Measurements from ENCODE around the gene IL1B. TPM values are rescaled to one million over a fixed set of nuclear protein-coding genes. Genes with fewer than 3 reads are reported as not detected.
"Not testable (repeated sequence)": the region's sequence is repeated elsewhere in the genome, so short reads cannot be mapped to it uniquely, and the experiment has no call there.

Gene IL1B
- total RNA-seq, 2 experiments from 2014 or later = 3.8 to 5.6 TPM

GRCh38 chr2:112834396-112835037 lies 2.1 kb downstream of the IL1B start:
- intact Hi-C loops (cut with DNase I, micrococcal nuclease) = no loop called here

DNA sequence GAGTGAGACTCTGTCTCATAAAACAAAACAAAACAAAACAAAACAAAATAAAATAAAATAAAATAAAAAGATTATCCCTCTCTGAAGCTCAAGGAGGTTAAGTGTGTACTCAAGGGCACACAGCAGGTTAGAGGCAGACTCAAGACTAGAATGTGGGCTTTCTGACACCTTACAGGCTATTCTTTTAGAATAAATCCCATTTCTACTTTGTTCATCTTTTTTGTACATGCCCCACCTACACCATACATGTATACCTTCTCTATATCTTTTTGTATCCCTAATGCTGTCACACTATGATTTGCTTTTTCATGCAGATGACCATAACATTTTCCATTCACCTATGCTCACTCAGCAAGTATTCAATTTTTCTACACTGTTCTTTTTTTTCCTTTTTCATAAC lies 2.6 kb downstream of the IL1B start:
- Mint-ChIP-seq H3K4me1 (ENCODE audit: low read depth) (no peaks in the 10 kb centered on the region), H3K4me3 (no peak overlapping the region), H3K9me3 (no peaks in the 10 kb centered on the region), H3K27me3 (peaks cover 3% of the 10 kb centered on the region), H3K27ac (no peak overlapping the region), H3K36me3 (ENCODE audit: low read depth) (no peaks in the 10 kb centered on the region)
- Histone ChIP-seq H3K9me3 (ENCODE audit: control insufficient read depth in 1 of 2, insufficient read depth in 1 of 2, low read length in 2 of 2) (no peaks in the 10 kb centered on the region), H3K36me3 (ENCODE audit: insufficient read depth, low read length) (no peaks in the 10 kb centered on the region), H3K27ac (ENCODE audit: low read depth in 1 of 2, low read length in 2 of 2) (no peak overlapping the region), H3K4me3 (ENCODE audit: low read length) (no peak overlapping the region), H3K27me3 (ENCODE audit: control insufficient read depth in 1 of 2, insufficient read depth in 2 of 2, low read length in 2 of 2) (no peaks in the 10 kb centered on the region), H3K4me1 (ENCODE audit: insufficient read depth, low read length) (peaks cover 3% of the 10 kb centered on the region)
- DNase-seq (no peak), ATAC-seq (ENCODE audit: poor library complexity) (no peak)
- TF ChIP-seq, protein P1, sequence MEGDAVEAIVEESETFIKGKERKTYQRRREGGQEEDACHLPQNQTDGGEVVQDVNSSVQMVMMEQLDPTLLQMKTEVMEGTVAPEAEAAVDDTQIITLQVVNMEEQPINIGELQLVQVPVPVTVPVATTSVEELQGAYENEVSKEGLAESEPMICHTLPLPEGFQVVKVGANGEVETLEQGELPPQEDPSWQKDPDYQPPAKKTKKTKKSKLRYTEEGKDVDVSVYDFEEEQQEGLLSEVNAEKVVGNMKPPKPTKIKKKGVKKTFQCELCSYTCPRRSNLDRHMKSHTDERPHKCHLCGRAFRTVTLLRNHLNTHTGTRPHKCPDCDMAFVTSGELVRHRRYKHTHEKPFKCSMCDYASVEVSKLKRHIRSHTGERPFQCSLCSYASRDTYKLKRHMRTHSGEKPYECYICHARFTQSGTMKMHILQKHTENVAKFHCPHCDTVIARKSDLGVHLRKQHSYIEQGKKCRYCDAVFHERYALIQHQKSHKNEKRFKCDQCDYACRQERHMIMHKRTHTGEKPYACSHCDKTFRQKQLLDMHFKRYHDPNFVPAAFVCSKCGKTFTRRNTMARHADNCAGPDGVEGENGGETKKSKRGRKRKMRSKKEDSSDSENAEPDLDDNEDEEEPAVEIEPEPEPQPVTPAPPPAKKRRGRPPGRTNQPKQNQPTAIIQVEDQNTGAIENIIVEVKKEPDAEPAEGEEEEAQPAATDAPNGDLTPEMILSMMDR (IDR thresholded peaks at IDR 0.05) = no peak
- CTCF ChIA-PET = no interaction called here
- intact Hi-C loops (cut with DNase I, micrococcal nuclease) = no loop called here
- POLR2A ChIA-PET = no interaction called here

More at GRCh38 chr2:112834396-112835037, 2.1 kb downstream of the IL1B start:
- no peaks in the 10 kb centered on the region for H3K9me3 Mint-ChIP-seq
- H3K4me1 ChIP-seq (ENCODE audit: insufficient read depth, low read length) = peaks cover 3% of the 10 kb centered on the region
- H3K27me3 Mint-ChIP-seq = peaks cover 8% of the 10 kb centered on the region
- H3K27ac Mint-ChIP-seq = no peak overlapping the region
- H3K4me1 Mint-ChIP-seq (ENCODE audit: low read depth) = no peaks in the 10 kb centered on the region
- no peaks in the 10 kb centered on the region for H3K9me3 ChIP-seq (ENCODE audit: control insufficient read depth in 1 of 2, insufficient read depth in 1 of 2, low read length in 2 of 2)
- POLR2A ChIA-PET = no interaction called here
- TF ChIP-seq, protein P1 (IDR thresholded peaks at IDR 0.05) = no peak
- no peak overlapping the region for H3K27ac ChIP-seq (ENCODE audit: low read depth in 1 of 2, low read length in 2 of 2)
- no peak for DNase-seq
- H3K4me3 ChIP-seq (ENCODE audit: low read length) = no peak overlapping the region
- ATAC-seq (ENCODE audit: poor library complexity) = no peak
- no peaks in the 10 kb centered on the region for H3K36me3 ChIP-seq (ENCODE audit: insufficient read depth, low read length)
- no peak overlapping the region for H3K4me3 Mint-ChIP-seq
- CTCF ChIA-PET = no interaction called here
- H3K27me3 ChIP-seq (ENCODE audit: control insufficient read depth in 1 of 2, insufficient read depth in 2 of 2, low read length in 2 of 2) = no peaks in the 10 kb centered on the region
- H3K36me3 Mint-ChIP-seq (ENCODE audit: low read depth) = no peaks in the 10 kb centered on the region

DNA sequence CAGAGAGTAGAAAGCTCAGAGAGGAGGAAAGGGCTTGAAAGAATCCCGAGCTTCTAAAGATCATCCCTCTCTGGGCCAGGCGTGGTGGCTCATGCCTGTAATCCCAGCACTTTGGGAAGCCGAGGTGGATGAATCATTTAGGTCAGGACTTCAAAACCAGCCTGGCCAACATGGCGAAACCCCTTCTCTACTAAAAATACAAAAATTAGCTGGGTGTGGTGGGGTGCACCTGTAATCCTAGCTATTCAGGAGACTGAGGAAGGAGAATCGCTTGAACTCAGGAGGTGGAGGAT lies 3.0 kb downstream of the IL1B start:
- H3K4me1 Mint-ChIP-seq (ENCODE audit: low read depth); H3K36me3 ChIP-seq (ENCODE audit: insufficient read depth, low read length); H3K27me3 Mint-ChIP-seq; H3K27ac Mint-ChIP-seq; ATAC-seq (ENCODE audit: poor library complexity); H3K36me3 Mint-ChIP-seq (ENCODE audit: low read depth); CTCF ChIA-PET; H3K27me3 ChIP-seq (ENCODE audit: control insufficient read depth in 1 of 2, insufficient read depth in 2 of 2, low read length in 2 of 2); POLR2A ChIA-PET; H3K9me3 ChIP-seq (ENCODE audit: control insufficient read depth in 1 of 2, insufficient read depth in 1 of 2, low read length in 2 of 2); H3K27ac ChIP-seq (ENCODE audit: low read depth in 1 of 2, low read length in 2 of 2); H3K4me3 ChIP-seq (ENCODE audit: low read length); DNase-seq; H3K4me3 Mint-ChIP-seq; intact Hi-C loops (cut with DNase I, micrococcal nuclease); H3K4me1 ChIP-seq (ENCODE audit: insufficient read depth, low read length); H3K9me3 Mint-ChIP-seq: not testable (repeated sequence)
